Measurements from ENCODE around the gene DNAJC16.
"Not testable (repeated sequence)": the region's sequence is repeated elsewhere in the genome, so short reads cannot be mapped to it uniquely, and the experiment has no call there.

DNAJC16 gene

GRCh38 chr1:15521206-15521906, 5.3 kb upstream of the DNAJC16 start:
- not testable (repeated sequence) for H3K27ac Mint-ChIP-seq; DNase-seq (ENCODE audit: low spot score in 2 of 2)
- H3K4me1 Mint-ChIP-seq = peaks cover 31% of the 10 kb centered on the region

GRCh38 chr1:15522551-15522950, 4.1 kb upstream of the DNAJC16 start:
- DNase-seq (ENCODE audit: low spot score in 2 of 2) (no peak), ATAC-seq (no peak)
- Mint-ChIP-seq H3K4me3 (peak overlapping the region; percentile 77), H3K36me3 (peaks cover 26% of the 10 kb centered on the region), H3K4me1 (peaks cover 39% of the 10 kb centered on the region), H3K9me3 (no peaks in the 10 kb centered on the region), H3K27ac (no peak overlapping the region)

More at GRCh38 chr1:15521206-15521906, 5.3 kb upstream of the DNAJC16 start:
- peaks cover 33% of the 10 kb centered on the region for H3K36me3 Mint-ChIP-seq
- ATAC-seq, H3K9me3 Mint-ChIP-seq, H3K4me3 Mint-ChIP-seq: not testable (repeated sequence)

- ATAC-seq = no peak
- Mint-ChIP-seq H3K27ac (peak overlapping the region; percentile 99), H3K9me3 (no peaks in the 10 kb centered on the region), H3K4me1 (peaks cover 46% of the 10 kb centered on the region), H3K4me3 (peak overlapping the region; percentile 77), H3K36me3 (peaks cover 18% of the 10 kb centered on the region)
- no peak for DNase-seq (ENCODE audit: low spot score in 2 of 2)
Observed at GRCh38 chr1:15523104-15524020, 3.3 kb upstream of the DNAJC16 start.

GRCh38 chr1:15524021-15524282, 2.7 kb upstream of the DNAJC16 start, which contains the start of gene CASP9:
TSS of gene CASP9 (minus strand) at chr1:15524215. CDS start at chr1:15524200, 15 bp downstream.
- no peak for ATAC-seq
- peaks cover 18% of the 10 kb centered on the region for H3K36me3 Mint-ChIP-seq
- no peak for DNase-seq (ENCODE audit: low spot score in 2 of 2)
- peak within 1 kb of the TSS; percentile 99 for H3K27ac Mint-ChIP-seq
- H3K4me1 Mint-ChIP-seq = peaks cover 46% of the 10 kb centered on the region
- no peaks in the 10 kb centered on the region for H3K9me3 Mint-ChIP-seq
- peak within 1 kb of the TSS; percentile 77 for H3K4me3 Mint-ChIP-seq

GRCh38 chr1:15524283-15525049, 2.2 kb upstream of the DNAJC16 start:
- DNase-seq (ENCODE audit: low spot score in 2 of 2) = peak; percentile 98 to 100
- H3K4me1 Mint-ChIP-seq = peaks cover 46% of the 10 kb centered on the region
- no peaks in the 10 kb centered on the region for H3K9me3 Mint-ChIP-seq
- ATAC-seq = peak; percentile 65
- peaks cover 18% of the 10 kb centered on the region for H3K36me3 Mint-ChIP-seq
- peak overlapping the region; percentile 77 for H3K4me3 Mint-ChIP-seq
- H3K27ac Mint-ChIP-seq = peak overlapping the region; percentile 99

GRCh38 chr1:15525050-15526020, 1.3 kb upstream of the DNAJC16 start:
- Mint-ChIP-seq H3K4me3 (peak overlapping the region; percentile 77), H3K4me1 (peaks cover 46% of the 10 kb centered on the region), H3K9me3 (no peaks in the 10 kb centered on the region), H3K36me3 (peaks cover 18% of the 10 kb centered on the region), H3K27ac (peak overlapping the region; percentile 99)
- DNase-seq (ENCODE audit: low spot score in 2 of 2) = peak; percentile 98 to 100
- ATAC-seq = peak; percentile 70

- H3K9me3 Mint-ChIP-seq = no peaks in the 10 kb centered on the region
- peaks cover 18% of the 10 kb centered on the region for H3K36me3 Mint-ChIP-seq
- ATAC-seq (no peak), DNase-seq (ENCODE audit: low spot score in 2 of 2) (no peak)
- H3K4me3 Mint-ChIP-seq = peak overlapping the region; percentile 77
- H3K4me1 Mint-ChIP-seq = peaks cover 46% of the 10 kb centered on the region
- peak overlapping the region; percentile 99 for H3K27ac Mint-ChIP-seq
Observed at GRCh38 chr1:15526021-15526489, 593 bp upstream of the DNAJC16 start.

- Mint-ChIP-seq H3K4me1 (peaks cover 33% of the 10 kb centered on the region), H3K27ac (no peak overlapping the region), H3K9me3 (no peaks in the 10 kb centered on the region), H3K36me3 (peaks cover 41% of the 10 kb centered on the region), H3K4me3 (no peak overlapping the region)
- DNase-seq (ENCODE audit: low spot score in 2 of 2) (no peak), ATAC-seq (no peak)
Observed at GRCh38 chr1:15531003-15531402, 4.4 kb downstream of the DNAJC16 start.

- DNase-seq (ENCODE audit: low spot score in 2 of 2) (no peak), ATAC-seq (peak; percentile 69)
- Mint-ChIP-seq H3K4me3 (peak overlapping the region; percentile 18), H3K9me3 (no peaks in the 10 kb centered on the region), H3K27ac (no peak overlapping the region), H3K36me3 (peaks cover 43% of the 10 kb centered on the region), H3K4me1 (peaks cover 26% of the 10 kb centered on the region)
Observed at GRCh38 chr1:15531682-15532081, 5.0 kb downstream of the DNAJC16 start.

GRCh38 chr1:15538771-15539170, 12.1 kb downstream of the DNAJC16 start:
- no peak for DNase-seq (ENCODE audit: low spot score in 2 of 2)
- Mint-ChIP-seq H3K9me3 (no peaks in the 10 kb centered on the region), H3K4me1 (no peaks in the 10 kb centered on the region), H3K27ac (no peak overlapping the region), H3K4me3 (no peak overlapping the region), H3K36me3 (peaks cover 75% of the 10 kb centered on the region)
- ATAC-seq = no peak

GRCh38 chr1:15540186-15540585, 13.5 kb downstream of the DNAJC16 start:
- Mint-ChIP-seq H3K36me3 (peaks cover 75% of the 10 kb centered on the region), H3K4me1 (no peaks in the 10 kb centered on the region), H3K4me3 (no peak overlapping the region), H3K9me3 (no peaks in the 10 kb centered on the region), H3K27ac (peak overlapping the region; percentile 67)
- ATAC-seq = no peak
- no peak for DNase-seq (ENCODE audit: low spot score in 2 of 2)

GRCh38 chr1:15541231-15541792, 14.7 kb downstream of the DNAJC16 start:
- no peak overlapping the region for H3K27ac Mint-ChIP-seq
- ATAC-seq (no peak), DNase-seq (ENCODE audit: low spot score in 2 of 2) (no peak)
- peaks cover 73% of the 10 kb centered on the region for H3K36me3 Mint-ChIP-seq
- no peaks in the 10 kb centered on the region for H3K9me3 Mint-ChIP-seq
- H3K4me1 Mint-ChIP-seq = no peaks in the 10 kb centered on the region
- H3K4me3 Mint-ChIP-seq = no peak overlapping the region

GRCh38 chr1:15542388-15543250, 16.0 kb downstream of the DNAJC16 start:
- Mint-ChIP-seq H3K27ac (peak overlapping the region; percentile 14), H3K4me1 (no peaks in the 10 kb centered on the region), H3K4me3 (no peak overlapping the region), H3K9me3 (no peaks in the 10 kb centered on the region), H3K36me3 (peaks cover 73% of the 10 kb centered on the region)
- ATAC-seq (no peak), DNase-seq (ENCODE audit: low spot score in 2 of 2) (no peak)
